Keratinocyte (primary cell): ENCODE data around the gene ACOX2. TPM values are rescaled to one million over a fixed set of nuclear protein-coding genes. Genes with fewer than 3 reads are reported as not detected.

Experiments
- DNase-seq: peaks from one replicate; pipeline ENCODE4 v3.0.0-alpha.2; 2011; ENCODE audit warnings: low read depth, missing footprints, low spot score
- FAIRE-seq: peaks from 2 replicates; lab custom pipeline; 2011; peaks lifted over from hg19 to GRCh38; lab: Jason Lieb, UNC
- H2AFZ ChIP-seq: 2 replicates; pipeline ENCODE4 v1.6.0; 2012; ENCODE audit warnings: low read length, control low read depth, inconsistent platforms; ENCODE audit not compliant: control insufficient read depth
- H3K27ac ChIP-seq: 2 replicates; pipeline ENCODE4 v1.5.1; 2011; ENCODE audit warnings: low read length; ENCODE audit not compliant: control insufficient read depth, insufficient read depth
- H3K27me3 ChIP-seq: 3 replicates; pipeline ENCODE4 v1.6.0; 2011; ENCODE audit warnings: low read length; ENCODE audit not compliant: control insufficient read depth, insufficient read depth; ENCODE audit errors: extremely low read depth
- H3K36me3 ChIP-seq, 2 experiments: 2 replicates in 1 of 2; 3 replicates in 1 of 2; pipeline ENCODE4 v1.5.1; 2011; ENCODE audit warnings: low read length in 2 of 2, mild to moderate bottlenecking in 1 of 2; ENCODE audit not compliant: control insufficient read depth in 2 of 2, insufficient read depth in 2 of 2; ENCODE audit errors: extremely low read depth in 1 of 2
- H3K4me1 ChIP-seq: 3 replicates; pipeline ENCODE4 v1.5.1; 2011; ENCODE audit warnings: low read length; ENCODE audit not compliant: control insufficient read depth, insufficient read depth; ENCODE audit errors: extremely low read depth
- H3K4me2 ChIP-seq: 3 replicates; pipeline ENCODE4 v1.6.0; 2011; ENCODE audit warnings: low read depth, low read length; ENCODE audit not compliant: control insufficient read depth, insufficient read depth; ENCODE audit errors: extremely low read depth
- H3K4me3 ChIP-seq, 3 experiments: fragments of 200-600 bp in 1 of 3; sonication (generic) in 1 of 3; 2 replicates in 2 of 3; 3 replicates in 1 of 3; pipeline ENCODE4 v1.5.1; 2011 to 2016; ENCODE audit warnings: low read length in 3 of 3, mild to moderate bottlenecking in 3 of 3, control low read depth in 2 of 3, inconsistent platforms in 1 of 3, low read depth in 1 of 3, mixed read lengths in 1 of 3, mixed run types in 1 of 3, moderate library complexity in 1 of 3; ENCODE audit not compliant: control insufficient read depth in 2 of 3, insufficient read depth in 2 of 3; ENCODE audit errors: extremely low read depth in 1 of 3
- H3K79me2 ChIP-seq: 2 replicates; pipeline ENCODE4 v1.6.0; 2012; ENCODE audit warnings: low read length; ENCODE audit not compliant: control insufficient read depth, insufficient read depth
- H3K9ac ChIP-seq: 3 replicates; pipeline ENCODE4 v1.6.0; 2011; ENCODE audit warnings: low read length; ENCODE audit not compliant: control insufficient read depth, insufficient read depth; ENCODE audit errors: extremely low read depth
- H3K9me1 ChIP-seq: 3 replicates; pipeline ENCODE4 v1.6.0; 2011; ENCODE audit warnings: low read length; ENCODE audit not compliant: control insufficient read depth, insufficient read depth; ENCODE audit errors: extremely low read depth
- H3K9me3 ChIP-seq: 2 replicates; pipeline ENCODE4 v1.5.1; 2012; ENCODE audit warnings: low read depth, low read length; ENCODE audit not compliant: control insufficient read depth
- H4K20me1 ChIP-seq: 3 replicates; pipeline ENCODE4 v1.6.0; 2011; ENCODE audit warnings: low read length; ENCODE audit not compliant: control insufficient read depth, insufficient read depth; ENCODE audit errors: extremely low read depth
- CTCF ChIP-seq, 3 experiments: IDR thresholded peaks in 1 of 3; conservative IDR thresholded peaks in 1 of 3; optimal IDR thresholded peaks in 1 of 3; 2 replicates in 2 of 3; 3 replicates in 1 of 3; pipeline versions ENCODE3 to v1.5.1; 2011; ENCODE audit warnings: low read length in 3 of 3, mild to moderate bottlenecking in 3 of 3, moderate library complexity in 2 of 3, control low read depth in 1 of 3, inconsistent platforms in 1 of 3; ENCODE audit not compliant: insufficient read depth in 2 of 3; ENCODE audit errors: extremely low read depth in 1 of 3
- EZH2 ChIP-seq: IDR thresholded peaks from one replicate; pipeline ENCODE4 v1.6.1; 2012; ENCODE audit warnings: inconsistent platforms, mild to moderate bottlenecking, low read length, moderate library complexity
- dilution Hi-C: fragments of 300-500 bp; cut with MboI; formaldehyde crosslinking; loops from one replicate; pipeline ENCODE4 v1.7.0; 2020; ENCODE audit warnings: low sequenced_read_pairs; ENCODE audit not compliant: extremely low pct_ligation_motif_present
- polyA plus RNA-seq, 5 experiments: library from polyadenylated mRNA; depleted of rRNA in 3 of 5; stranded (reverse) in 3 of 5; stranded (forward) in 1 of 5; unstranded in 1 of 5; fragments of >200 nt; gene quantifications; 1 replicate in 1 of 5; 2 replicates in 3 of 5; 3 replicates in 1 of 5; pipeline versions ENCODE4 v1.2.1 to v1.2.3, GENCODE V29; 2011 to 2012; ENCODE audit warnings: missing spikeins in 2 of 5, low read depth in 1 of 5, low replicate concordance in 1 of 5

ACOX2 gene
- polyA plus RNA-seq, 1 donor (not counting 4 experiments of a cell fraction or from before 2014, with no cell fraction given), result 0.20 TPM

- H3K79me2 ChIP-seq, result no peaks in the 10 kb centered on the region
- H2AFZ ChIP-seq, result no peak overlapping the region
- no peak for DNase-seq
- no peak overlapping the region for H3K27ac ChIP-seq
- TF ChIP-seq EZH2 (no peak), CTCF (optimal IDR thresholded peaks at IDR 0.05 in 1 of 3, IDR thresholded peaks at IDR 0.05 in 1 of 3, conservative IDR thresholded peaks at IDR 0.05 in 1 of 3; ENCODE audit: extremely low read depth in 1 of 3, insufficient read depth in 2 of 3, low read length in 3 of 3) (no peak)
- H3K9me3 ChIP-seq, result no peaks in the 10 kb centered on the region
- H3K36me3 ChIP-seq, result no peaks in the 10 kb centered on the region
- H3K4me1 ChIP-seq, result peaks cover 8% of the 10 kb centered on the region
- H3K4me3 ChIP-seq, result no peak overlapping the region
- H3K27me3 ChIP-seq, result no peaks in the 10 kb centered on the region
- no peak overlapping the region for H3K4me2 ChIP-seq
- H3K9ac ChIP-seq, result no peak overlapping the region
- dilution Hi-C loops, result no loop called here
- no peaks in the 10 kb centered on the region for H4K20me1 ChIP-seq
- no peak for FAIRE-seq
- no peaks in the 10 kb centered on the region for H3K9me1 ChIP-seq
Measured at GRCh38 chr3:58521917-58522631, 14.9 kb downstream of the ACOX2 start.

- Histone ChIP-seq H3K4me3 (no peak overlapping the region), H3K9ac (no peak overlapping the region), H3K27me3 (no peaks in the 10 kb centered on the region), H3K27ac (no peak overlapping the region), H3K4me2 (no peak overlapping the region), H3K36me3 (no peaks in the 10 kb centered on the region), H2AFZ (no peak overlapping the region), H3K4me1 (peaks cover 4% of the 10 kb centered on the region), H4K20me1 (no peaks in the 10 kb centered on the region), H3K9me3 (no peaks in the 10 kb centered on the region), H3K9me1 (no peaks in the 10 kb centered on the region), H3K79me2 (no peaks in the 10 kb centered on the region)
- no peak for TF ChIP-seq CTCF (optimal IDR thresholded peaks at IDR 0.05 in 1 of 3, IDR thresholded peaks at IDR 0.05 in 1 of 3, conservative IDR thresholded peaks at IDR 0.05 in 1 of 3; ENCODE audit: extremely low read depth in 1 of 3, insufficient read depth in 2 of 3, low read length in 3 of 3)
- no peak for TF ChIP-seq EZH2
- DNase-seq, result no peak
- dilution Hi-C loops, result no loop called here
- no peak for FAIRE-seq
Measured at GRCh38 chr3:58521336-58521670, 15.7 kb downstream of the ACOX2 start.
